ENCODE data around the gene DOCK11. TPM values are rescaled to one million over a fixed set of nuclear protein-coding genes. Genes with fewer than 3 reads are reported as not detected.
A peak's percentile ranks its signal among the peaks of the same experiment; 100 is the strongest.

DOCK11 gene
- total RNA-seq, 3 donors from 2014 or later: 4.5 to 31.6 (median 8.4) TPM

DNA sequence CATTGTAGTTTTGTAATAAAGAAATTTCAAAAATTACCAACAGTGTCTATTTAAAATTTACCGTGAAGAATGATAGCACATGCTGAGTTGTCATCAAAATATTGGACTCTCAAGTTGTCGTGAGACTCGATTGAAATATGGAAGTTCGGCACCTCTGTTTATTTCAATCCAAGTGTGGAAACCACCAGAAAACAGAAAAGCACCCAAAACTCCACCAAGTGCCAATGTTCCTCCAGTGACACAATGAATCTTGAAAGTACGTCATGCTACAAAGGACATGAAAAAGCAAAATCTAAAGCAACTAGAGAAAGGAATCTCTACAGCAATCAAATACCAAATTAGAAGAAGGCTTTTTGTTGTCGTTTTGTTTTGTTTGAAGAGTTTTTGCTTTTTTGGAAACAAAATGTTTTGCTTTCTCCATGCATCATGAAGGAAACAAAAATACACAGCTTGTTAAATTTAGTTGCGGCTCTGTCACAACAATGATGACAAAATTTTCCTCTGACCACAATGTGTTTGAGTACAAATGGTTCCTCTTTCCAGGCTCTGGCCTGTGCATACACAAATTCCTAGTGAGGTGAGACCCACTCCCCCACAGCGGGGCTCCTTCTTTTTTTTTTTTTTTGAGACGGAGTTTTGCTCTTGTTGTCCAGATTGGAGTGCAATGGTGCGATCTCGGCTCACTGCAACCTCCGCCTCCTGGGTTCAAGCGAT is 222.2 kb downstream of the DOCK11 start:
- TF ChIP-seq, protein P1, sequence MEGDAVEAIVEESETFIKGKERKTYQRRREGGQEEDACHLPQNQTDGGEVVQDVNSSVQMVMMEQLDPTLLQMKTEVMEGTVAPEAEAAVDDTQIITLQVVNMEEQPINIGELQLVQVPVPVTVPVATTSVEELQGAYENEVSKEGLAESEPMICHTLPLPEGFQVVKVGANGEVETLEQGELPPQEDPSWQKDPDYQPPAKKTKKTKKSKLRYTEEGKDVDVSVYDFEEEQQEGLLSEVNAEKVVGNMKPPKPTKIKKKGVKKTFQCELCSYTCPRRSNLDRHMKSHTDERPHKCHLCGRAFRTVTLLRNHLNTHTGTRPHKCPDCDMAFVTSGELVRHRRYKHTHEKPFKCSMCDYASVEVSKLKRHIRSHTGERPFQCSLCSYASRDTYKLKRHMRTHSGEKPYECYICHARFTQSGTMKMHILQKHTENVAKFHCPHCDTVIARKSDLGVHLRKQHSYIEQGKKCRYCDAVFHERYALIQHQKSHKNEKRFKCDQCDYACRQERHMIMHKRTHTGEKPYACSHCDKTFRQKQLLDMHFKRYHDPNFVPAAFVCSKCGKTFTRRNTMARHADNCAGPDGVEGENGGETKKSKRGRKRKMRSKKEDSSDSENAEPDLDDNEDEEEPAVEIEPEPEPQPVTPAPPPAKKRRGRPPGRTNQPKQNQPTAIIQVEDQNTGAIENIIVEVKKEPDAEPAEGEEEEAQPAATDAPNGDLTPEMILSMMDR (IDR thresholded peaks at IDR 0.05): no peak
- DNase-seq (no peak), ATAC-seq (peak; percentile 40)
- no peaks in the 10 kb centered on the region for H3K4me1 ChIP-seq (ENCODE audit: low read depth)
- intact Hi-C loops (cut with DNase I, micrococcal nuclease): no loop called here
- no peak overlapping the region for H3K4me3 ChIP-seq
- H3K36me3 ChIP-seq (ENCODE audit: low read depth): no peaks in the 10 kb centered on the region
- no peaks in the 10 kb centered on the region for H3K9me3 ChIP-seq

DNA sequence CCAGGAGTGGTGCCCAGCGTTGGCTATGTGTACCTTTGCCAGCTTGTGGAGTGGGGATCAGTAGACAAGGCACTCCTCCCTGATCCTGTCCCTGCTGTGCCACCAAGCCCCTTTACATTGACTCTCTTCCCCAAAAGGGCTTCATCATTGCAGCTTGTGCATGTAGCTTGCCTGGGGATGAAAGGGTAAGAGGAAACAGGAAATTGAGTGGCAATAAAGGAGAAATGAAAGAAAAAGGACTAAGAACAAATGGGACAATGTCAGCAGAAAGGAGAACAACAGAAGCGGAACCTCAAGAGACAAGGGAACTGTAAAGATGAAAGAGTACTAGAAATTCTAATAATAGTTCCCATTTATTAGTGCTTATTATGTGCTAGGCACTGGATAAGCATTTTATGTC is 223.1 kb downstream of the DOCK11 start:
- peak; percentile 42 for ATAC-seq
- no peaks in the 10 kb centered on the region for H3K4me1 ChIP-seq (ENCODE audit: low read depth)
- intact Hi-C loops (cut with DNase I, micrococcal nuclease): no loop called here
- no peaks in the 10 kb centered on the region for H3K36me3 ChIP-seq (ENCODE audit: low read depth)
- TF ChIP-seq, protein P1 (IDR thresholded peaks at IDR 0.05): no peak
- no peak for DNase-seq
- no peak overlapping the region for H3K4me3 ChIP-seq
- no peaks in the 10 kb centered on the region for H3K9me3 ChIP-seq

DNA sequence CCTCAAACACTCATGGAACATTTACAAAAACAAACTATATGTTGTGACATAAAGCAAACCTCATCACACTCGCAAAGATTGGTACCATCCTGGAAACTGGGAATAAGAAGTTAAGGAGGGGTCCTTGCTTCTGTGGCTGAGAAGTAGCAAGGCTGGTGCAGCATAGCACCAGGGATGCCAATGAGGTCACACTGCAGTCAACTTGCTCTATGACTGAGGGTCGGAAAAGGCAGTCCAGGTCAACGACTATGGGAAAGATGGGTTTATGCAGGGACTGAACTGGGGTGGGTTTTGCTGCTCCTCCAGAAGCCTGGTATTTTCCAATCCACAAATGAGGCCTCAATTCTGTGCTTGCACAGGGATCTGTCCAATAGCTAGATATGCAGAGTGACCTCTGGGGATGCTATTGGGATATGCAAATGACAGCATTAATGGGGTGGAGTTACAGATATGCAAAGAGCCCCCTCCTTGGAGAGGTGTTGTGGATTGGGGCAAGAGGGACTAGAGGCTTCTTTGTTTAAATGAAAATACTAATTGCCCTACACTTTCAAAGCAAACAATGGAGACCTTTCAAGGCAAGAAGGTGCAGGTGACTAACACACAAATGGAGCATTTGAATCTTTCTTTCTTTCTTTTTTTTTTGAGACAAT is 224.6 kb downstream of the DOCK11 start:
- no peak for ATAC-seq
- TF ChIP-seq, protein P1 (IDR thresholded peaks at IDR 0.05): no peak
- peaks cover 3% of the 10 kb centered on the region for H3K4me1 ChIP-seq (ENCODE audit: low read depth)

DNA sequence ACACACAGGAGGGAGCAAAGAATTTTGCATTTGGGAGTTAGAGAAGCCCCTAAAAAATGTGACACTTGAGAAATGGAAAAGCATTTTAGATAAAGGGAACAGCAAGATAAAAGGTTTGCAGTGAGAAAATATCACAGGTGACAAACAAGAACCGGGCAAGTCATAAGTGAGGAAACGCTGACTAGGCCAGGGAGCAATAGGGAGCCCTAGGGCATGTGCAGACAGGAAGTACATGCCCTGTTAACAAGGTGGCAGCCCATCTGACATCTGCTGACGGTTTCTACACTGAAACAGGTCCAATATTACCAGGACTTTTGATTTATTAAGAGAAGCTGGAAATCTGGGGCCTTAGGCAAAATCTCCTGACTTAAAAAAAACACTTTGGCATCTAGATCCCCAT is 227.8 kb downstream of the DOCK11 start:
- no peaks in the 10 kb centered on the region for H3K9me3 ChIP-seq
- H3K36me3 ChIP-seq (ENCODE audit: low read depth): no peaks in the 10 kb centered on the region
- H3K4me3 ChIP-seq: no peak overlapping the region
- DNase-seq (no peak), ATAC-seq (no peak)
- intact Hi-C loops (cut with DNase I, micrococcal nuclease): no loop called here
- TF ChIP-seq, protein P1 (IDR thresholded peaks at IDR 0.05): no peak
- H3K4me1 ChIP-seq (ENCODE audit: low read depth): peaks cover 3% of the 10 kb centered on the region

More for the DNA sequence above, 224.6 kb downstream of the DOCK11 start:
- Histone ChIP-seq H3K36me3 (ENCODE audit: low read depth) (no peaks in the 10 kb centered on the region), H3K9me3 (no peaks in the 10 kb centered on the region), H3K4me3 (no peak overlapping the region)
- intact Hi-C loops (cut with DNase I, micrococcal nuclease): no loop called here
- DNase-seq: no peak

DNA sequence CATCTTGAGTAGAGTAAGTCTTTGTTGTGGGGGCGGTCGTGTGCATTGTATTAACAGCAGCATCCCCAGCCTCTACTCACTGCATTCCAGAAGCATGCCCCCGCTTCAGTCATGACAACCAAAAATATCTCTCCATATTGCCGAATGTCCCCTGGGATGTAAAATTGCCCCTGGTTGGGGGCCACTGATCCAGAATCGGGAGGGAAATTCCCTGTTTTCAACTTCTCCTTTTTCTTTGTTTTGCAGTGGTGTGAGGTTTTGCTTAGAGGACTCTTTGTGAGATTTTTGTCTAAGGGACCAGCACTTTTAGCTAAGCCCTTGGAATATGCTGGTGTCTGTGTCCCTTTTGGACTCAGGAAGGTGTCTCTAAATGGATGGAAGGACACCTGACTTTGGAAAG is 228.8 kb downstream of the DOCK11 start:
- DNase-seq: no peak
- TF ChIP-seq, protein P1 (IDR thresholded peaks at IDR 0.05): no peak
- H3K4me3 ChIP-seq: no peak overlapping the region
- peaks cover 6% of the 10 kb centered on the region for H3K4me1 ChIP-seq (ENCODE audit: low read depth)
- no peak for ATAC-seq
- H3K9me3 ChIP-seq: no peaks in the 10 kb centered on the region
- no peaks in the 10 kb centered on the region for H3K36me3 ChIP-seq (ENCODE audit: low read depth)
- intact Hi-C loops (cut with DNase I, micrococcal nuclease): no loop called here
